Esophagus squamous epithelium (tissue), 5 donors: ENCODE measurements around the gene PDLIM3. TPM values are rescaled to one million over a fixed set of nuclear protein-coding genes. Genes with fewer than 3 reads are reported as not detected.

Experiments
- DNase-seq: peaks from one replicate; lab custom pipeline; 2025; lab: John Stamatoyannopoulos, UW
- H3K27ac ChIP-seq, 4 donors: fragments of 200-600 bp; sonication (generic); one replicate each; pipeline ENCODE4 v1.5.1; 2016 to 2019; ENCODE audit warnings: mild to moderate bottlenecking in 1 of 4
- H3K27me3 ChIP-seq, 4 donors: fragments of 200-600 bp; sonication (generic); 1 replicate in 3 of 4; 2 replicates in 1 of 4; pipeline versions ENCODE4 v1.5.1 to v1.6.0; 2017 to 2021; ENCODE audit warnings: antibody characterized with exemption in 1 of 4
- H3K36me3 ChIP-seq, 3 donors: fragments of 200-600 bp; sonication (generic); one replicate each; pipeline ENCODE4 v1.5.1; 2016 to 2019
- H3K4me1 ChIP-seq, 3 donors: fragments of 200-600 bp; sonication (generic); one replicate each; pipeline ENCODE4 v1.5.1; 2017 to 2019
- H3K4me3 ChIP-seq, 4 donors: fragments of 200-600 bp; sonication (generic); 1 replicate in 3 of 4; 2 replicates in 1 of 4; pipeline ENCODE4 v1.5.1; 2016 to 2019; ENCODE audit warnings: mild to moderate bottlenecking in 2 of 4, moderate library complexity in 1 of 4
- H3K9me3 ChIP-seq, 3 donors: fragments of 200-600 bp; sonication (generic); one replicate each; pipeline ENCODE4 v1.5.1; 2016 to 2019
- CTCF ChIP-seq, 6 experiments: fragments of 450-650 bp in 4 of 6; fragments of 200-600 bp in 2 of 6; sonication (generic) in 2 of 6; IDR thresholded peaks; one replicate each; pipeline ENCODE4 v1.5.1; 2016 to 2019; ENCODE audit warnings: antibody characterized with exemption in 6 of 6, mild to moderate bottlenecking in 4 of 6, moderate library complexity in 4 of 6
- POLR2A ChIP-seq, 4 donors: fragments of 450-650 bp; IDR thresholded peaks; one replicate each; pipeline ENCODE4 v1.6.1; 2017; ENCODE audit warnings: antibody characterized with exemption in 4 of 4, mild to moderate bottlenecking in 4 of 4, moderate library complexity in 3 of 4
- WGBS, 2 donors: methylation state at CpG; one replicate each; pipeline ENCODE4 v1.1.5; 2018; 5-methylcytosine and 5-hydroxymethylcytosine counted together
- intact Hi-C: fragments of 100-400 bp; cut with DNase I; formaldehyde crosslinking; loops from one replicate; pipeline ENCODE4 v1.15.0; 2022
- total RNA-seq, 4 donors: library from RNA; depleted of rRNA; stranded (reverse); fragments of >200 nt; gene quantifications; one replicate each; pipeline ENCODE4 v1.1.0, GENCODE V29; 2016
- donor health status: DM: yes; HTN: yes; CAD: no.

Gene PDLIM3
- total RNA-seq, 4 donors from 2014 or later: 13.9 to 322 (median 44.6) TPM

DNA sequence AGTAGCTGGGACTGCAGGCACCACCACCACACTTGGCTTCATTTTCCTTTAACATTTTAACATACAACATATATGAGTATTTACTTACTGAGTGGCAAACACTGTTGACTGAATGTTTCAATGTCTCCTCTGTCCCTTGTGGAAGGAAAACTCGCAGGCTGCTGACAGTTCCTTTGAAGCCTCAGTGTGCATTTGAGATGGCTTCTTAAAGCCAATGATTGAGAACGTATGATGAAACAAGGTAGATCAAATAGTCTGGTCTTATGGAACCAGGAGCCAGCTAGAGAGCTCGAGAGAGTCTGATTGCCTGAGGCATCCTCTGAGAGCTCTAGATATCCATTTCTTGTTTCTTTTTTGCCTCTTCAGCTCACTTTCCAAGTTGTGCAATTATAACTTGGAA is 43.0 kb upstream of the PDLIM3 start:
- TF ChIP-seq POLR2A (IDR thresholded peaks at IDR 0.05) (no peak), CTCF (IDR thresholded peaks at IDR 0.05) (no peak)
- no peaks in the 10 kb centered on the region for H3K36me3 ChIP-seq
- WGBS, 2 donors: 55 to 66% methylated on average over 3 of the region's 3 CpGs
- no peaks in the 10 kb centered on the region for H3K27me3 ChIP-seq
- H3K27ac ChIP-seq: no peak overlapping the region
- intact Hi-C loops: no loop called here
- no peak for DNase-seq
- H3K9me3 ChIP-seq: no peaks in the 10 kb centered on the region
- H3K4me1 ChIP-seq: peaks cover 0 to 5% (median 5%) of the 10 kb centered on the region in 3 donors
- no peak overlapping the region for H3K4me3 ChIP-seq

DNA sequence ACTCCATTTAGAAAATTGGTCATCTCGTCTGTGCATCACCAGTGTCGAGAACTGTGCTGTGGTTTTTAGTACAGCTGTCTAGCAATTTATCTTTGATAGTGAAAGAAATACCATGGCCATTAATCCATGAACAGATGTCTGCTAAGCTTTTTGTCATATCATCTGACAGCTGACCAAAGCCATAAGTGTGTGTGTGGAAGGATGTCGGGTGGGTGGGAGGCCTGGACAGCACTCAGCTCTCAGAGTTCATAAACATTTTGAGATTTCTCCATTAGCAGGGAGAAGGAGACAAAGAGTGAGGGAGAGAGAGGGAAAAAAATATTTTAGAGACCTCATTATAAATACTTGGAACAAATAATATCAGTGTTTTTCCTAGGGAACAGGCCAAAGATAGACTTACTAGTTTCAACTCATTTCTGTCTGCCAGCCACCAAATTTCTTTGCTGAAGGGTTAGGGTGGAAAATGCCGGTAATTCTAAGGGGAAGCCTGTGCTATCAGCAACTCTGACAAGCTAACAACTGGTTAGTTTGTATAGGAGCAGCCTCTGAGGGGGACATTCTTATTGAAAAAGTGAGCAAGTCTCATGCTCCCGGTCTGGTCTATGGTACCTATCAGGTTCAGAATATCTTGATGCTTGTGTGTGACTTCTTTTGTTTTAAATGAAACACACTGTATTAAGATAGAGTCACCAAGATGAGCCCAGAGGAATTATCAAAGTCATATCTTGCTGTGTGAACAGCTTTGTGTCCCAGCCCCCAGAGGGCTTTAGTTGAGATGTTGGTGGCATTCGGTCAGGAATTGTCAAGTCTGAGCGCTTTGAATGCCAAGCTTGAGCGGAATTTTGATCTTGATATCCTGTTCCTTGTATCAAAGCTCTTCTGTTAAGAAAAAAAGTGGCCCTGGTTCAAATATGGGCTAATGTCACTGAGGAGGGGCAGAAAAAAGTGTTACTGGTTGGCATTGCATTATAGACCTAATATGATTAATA is 41.9 kb upstream of the PDLIM3 start:
- 72 to 78% methylated on average over 8 of the region's 8 CpGs for WGBS, 2 donors
- intact Hi-C loops: no loop called here

GRCh38 chr4:185576314-185576961 is 41.1 kb upstream of the PDLIM3 start:
- Histone ChIP-seq H3K27ac (peak overlapping the region; percentile 8 to 77 (median 77)), H3K4me3 (no peak overlapping the region), H3K27me3 (no peaks in the 10 kb centered on the region), H3K9me3 (no peaks in the 10 kb centered on the region), H3K36me3 (no peaks in the 10 kb centered on the region), H3K4me1 (peaks cover 0 to 5% (median 5%) of the 10 kb centered on the region in 3 donors)
- intact Hi-C loops: no loop called here
- TF ChIP-seq CTCF (IDR thresholded peaks at IDR 0.05) (no peak), POLR2A (IDR thresholded peaks at IDR 0.05) (no peak)
- DNase-seq: no peak
- WGBS, 2 donors: 65 to 68% methylated on average over 9 of the region's 9 CpGs

More for the DNA sequence above, 41.9 kb upstream of the PDLIM3 start:
- peaks cover 0 to 5% (median 5%) of the 10 kb centered on the region in 3 donors for H3K4me1 ChIP-seq
- no peaks in the 10 kb centered on the region for H3K9me3 ChIP-seq
- H3K27ac ChIP-seq: peak overlapping the region in 3 of 4 donors; percentile 77
- H3K27me3 ChIP-seq: no peaks in the 10 kb centered on the region
- H3K4me3 ChIP-seq: no peak overlapping the region
- no peak for DNase-seq
- TF ChIP-seq CTCF (IDR thresholded peaks at IDR 0.05): no peak
- no peaks in the 10 kb centered on the region for H3K36me3 ChIP-seq

- WGBS, 2 donors: 55 to 60% methylated on average over 8 to 10 of the region's 10 CpGs
- Histone ChIP-seq H3K27ac (peak overlapping the region in 3 of 4 donors; percentile 16 to 46 (median 20)), H3K9me3 (no peaks in the 10 kb centered on the region), H3K4me3 (no peak overlapping the region), H3K36me3 (no peaks in the 10 kb centered on the region), H3K4me1 (peaks cover 0 to 5% (median 5%) of the 10 kb centered on the region in 3 donors), H3K27me3 (no peaks in the 10 kb centered on the region)
- DNase-seq: no peak
- no peak for TF ChIP-seq POLR2A (IDR thresholded peaks at IDR 0.05)
- no peak for TF ChIP-seq CTCF (IDR thresholded peaks at IDR 0.05)
- intact Hi-C loops: no loop called here
Observed at GRCh38 chr4:185573651-185574199, 38.4 kb upstream of the PDLIM3 start.
